Hematopoietic multipotent progenitor cell treated with erythropoietin and hydrocortisone succinate and interleukin-3 and kit ligand, for 15 days (in vitro differentiated cells): ENCODE results near the gene SUPT3H.

Source experiments
- DNase-seq: peaks from one replicate; pipeline ENCODE4 v3.0.0-alpha.2; 2015; ENCODE audit warnings: low spot score

Gene SUPT3H

GRCh38 chr6:45256697-45257695, 120.7 kb downstream of the SUPT3H start:
- no peak for DNase-seq

GRCh38 chr6:45255434-45255833, 122.3 kb downstream of the SUPT3H start:
- no peak for DNase-seq

GRCh38 chr6:45254253-45254652, 123.5 kb downstream of the SUPT3H start:
- no peak for DNase-seq

- no peak for DNase-seq
These were observed 124.3 kb downstream of the SUPT3H start for GRCh38 chr6:45253453-45253852.

GRCh38 chr6:45231660-45232059, 146.1 kb downstream of the SUPT3H start:
- DNase-seq, result no peak

GRCh38 chr6:45229416-45229815, 148.3 kb downstream of the SUPT3H start:
- DNase-seq, result no peak

GRCh38 chr6:45226081-45226480, 151.7 kb downstream of the SUPT3H start:
- DNase-seq, result no peak

GRCh38 chr6:45222380-45222779, 155.4 kb downstream of the SUPT3H start:
- no peak for DNase-seq

GRCh38 chr6:45215759-45216158, 162.0 kb downstream of the SUPT3H start:
- DNase-seq, result no peak

GRCh38 chr6:45212976-45213375, 164.8 kb downstream of the SUPT3H start:
- DNase-seq, result no peak

GRCh38 chr6:45209762-45210161, 168.0 kb downstream of the SUPT3H start:
- DNase-seq, result no peak

- DNase-seq, result no peak
These were observed 170.8 kb downstream of the SUPT3H start for GRCh38 chr6:45206793-45207492.

- DNase-seq, result no peak
These were observed 176.2 kb downstream of the SUPT3H start for GRCh38 chr6:45201484-45201883.

GRCh38 chr6:45200510-45200909, 177.2 kb downstream of the SUPT3H start:
- no peak for DNase-seq

- no peak for DNase-seq
These were observed 178.2 kb downstream of the SUPT3H start for GRCh38 chr6:45199554-45199953.

- no peak for DNase-seq
These were observed 181.6 kb downstream of the SUPT3H start for GRCh38 chr6:45196121-45196520.

- no peak for DNase-seq
These were observed 182.6 kb downstream of the SUPT3H start for GRCh38 chr6:45195137-45195536.

- DNase-seq, result no peak
These were observed 185.2 kb downstream of the SUPT3H start for GRCh38 chr6:45192556-45192955.

- DNase-seq, result no peak
These were observed 186.3 kb downstream of the SUPT3H start for GRCh38 chr6:45191414-45191813.

- no peak for DNase-seq
These were observed 189.9 kb downstream of the SUPT3H start for GRCh38 chr6:45187836-45188235.

GRCh38 chr6:45185403-45186251, 192.1 kb downstream of the SUPT3H start:
- no peak for DNase-seq

- no peak for DNase-seq
These were observed 192.8 kb downstream of the SUPT3H start for GRCh38 chr6:45184937-45185336.
